ENCODE measurements around the gene RNASEL. TPM values are rescaled to one million over a fixed set of nuclear protein-coding genes. Genes with fewer than 3 reads are reported as not detected.

The RNASEL gene, protein sequence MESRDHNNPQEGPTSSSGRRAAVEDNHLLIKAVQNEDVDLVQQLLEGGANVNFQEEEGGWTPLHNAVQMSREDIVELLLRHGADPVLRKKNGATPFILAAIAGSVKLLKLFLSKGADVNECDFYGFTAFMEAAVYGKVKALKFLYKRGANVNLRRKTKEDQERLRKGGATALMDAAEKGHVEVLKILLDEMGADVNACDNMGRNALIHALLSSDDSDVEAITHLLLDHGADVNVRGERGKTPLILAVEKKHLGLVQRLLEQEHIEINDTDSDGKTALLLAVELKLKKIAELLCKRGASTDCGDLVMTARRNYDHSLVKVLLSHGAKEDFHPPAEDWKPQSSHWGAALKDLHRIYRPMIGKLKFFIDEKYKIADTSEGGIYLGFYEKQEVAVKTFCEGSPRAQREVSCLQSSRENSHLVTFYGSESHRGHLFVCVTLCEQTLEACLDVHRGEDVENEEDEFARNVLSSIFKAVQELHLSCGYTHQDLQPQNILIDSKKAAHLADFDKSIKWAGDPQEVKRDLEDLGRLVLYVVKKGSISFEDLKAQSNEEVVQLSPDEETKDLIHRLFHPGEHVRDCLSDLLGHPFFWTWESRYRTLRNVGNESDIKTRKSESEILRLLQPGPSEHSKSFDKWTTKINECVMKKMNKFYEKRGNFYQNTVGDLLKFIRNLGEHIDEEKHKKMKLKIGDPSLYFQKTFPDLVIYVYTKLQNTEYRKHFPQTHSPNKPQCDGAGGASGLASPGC
- 12.9 and 13.2 TPM in 2 replicates for total RNA-seq

GRCh38 chr1:182588500-182589396, at the start of gene RNASEL:
TSS of gene RNASEL (minus strand) at chr1:182589256. CDS start at chr1:182586806, 2,450 bp downstream.

DNA sequence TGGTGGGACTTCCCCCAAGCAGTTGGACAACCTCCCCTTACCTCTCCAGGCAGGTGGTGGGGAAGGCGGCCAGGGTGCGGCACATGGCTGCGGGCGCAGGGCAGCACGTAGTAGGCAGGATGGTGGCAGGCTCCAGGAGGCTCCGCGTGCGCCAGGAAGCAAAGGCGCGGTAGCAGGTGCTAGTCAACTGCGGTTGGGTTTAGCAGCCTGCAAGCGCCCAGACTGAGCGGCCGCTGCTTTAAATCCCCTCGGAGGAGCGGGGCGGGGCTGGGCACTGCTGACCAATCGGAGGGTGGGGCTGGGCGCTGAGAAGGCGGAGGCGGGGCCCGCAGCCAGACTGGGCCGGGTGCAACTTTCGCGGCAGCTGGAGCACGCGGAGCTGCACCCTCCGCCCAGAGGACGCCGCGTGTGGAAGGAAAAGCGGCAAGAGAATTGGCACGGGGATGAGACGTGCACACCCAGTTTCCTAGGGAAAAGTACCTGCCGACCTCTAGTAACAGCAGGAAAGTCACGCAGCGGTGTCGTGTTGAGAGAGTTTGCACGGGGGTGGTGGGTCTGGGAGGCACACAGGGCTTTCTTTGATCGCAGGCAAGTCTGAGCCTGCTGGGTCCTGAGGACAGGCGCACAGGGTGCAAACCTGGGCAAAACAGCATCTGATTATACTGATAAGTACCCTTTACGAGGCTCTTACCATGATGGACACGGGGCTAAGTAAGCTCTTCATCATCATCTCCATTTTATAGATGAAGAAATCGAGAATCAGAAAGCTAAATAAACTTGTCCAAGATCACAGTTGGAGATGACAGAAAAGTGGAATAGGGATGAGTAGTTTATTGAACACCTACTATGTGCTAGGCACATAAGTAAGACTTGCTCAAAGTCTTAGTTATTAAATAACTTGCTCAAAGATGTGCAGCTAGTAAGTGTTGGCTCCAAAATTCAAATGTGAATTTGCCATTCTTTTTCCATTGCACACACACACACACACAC, 15.4 kb upstream of the RNASEL start, which contains the start of gene RGS16:
TSS of gene RGS16 (minus strand) at position 215 of the 990 bp plus-strand sequence. CDS start at position 85, 130 bp downstream.

Other genes starting within 250 kb of the RNASEL start
- gene GLUL, start 197.5 kb downstream of the RNASEL start, total RNA-seq: 182 and 223 TPM in 2 replicates
- not detected in 2 replicates for gene TEDDM1, start 188.6 kb downstream of the RNASEL start, total RNA-seq
- gene RGSL1, start 139.1 kb downstream of the RNASEL start, total RNA-seq: not detected in 2 replicates
- 0.40 and 0.87 TPM in 2 replicates for gene RGS16, start 15.1 kb upstream of the RNASEL start, total RNA-seq
- gene RGS8, start 95.3 kb upstream of the RNASEL start, total RNA-seq: under 0.01 TPM in 1 of 2 replicates, not detected in the other
- gene NPL, start 200.5 kb upstream of the RNASEL start, total RNA-seq: 3.0 and 3.2 TPM in 2 replicates